Lower lobe of right lung (tissue), 2 donors: Measurements from ENCODE around the gene MRPS27. TPM values are rescaled to one million over a fixed set of nuclear protein-coding genes. Genes with fewer than 3 reads are reported as not detected.

Experiments
- ATAC-seq, 2 donors: fragments of 200-7000 bp; cut with Tn5 transposase; one replicate each; pipeline ENCODE4 v1.9.1; 2020 to 2022; ENCODE audit warnings: mild to moderate bottlenecking in 2 of 2, moderate library complexity in 2 of 2
- DNase-seq: peaks from one replicate; pipeline ENCODE4 v3.0.0-alpha.2; 2020
- H3K27ac ChIP-seq: fragments of 200-600 bp; one replicate; pipeline ENCODE4 v1.8.0; 2022
- H3K27me3 ChIP-seq: fragments of 200-600 bp; one replicate; pipeline ENCODE4 v1.8.0; 2022; ENCODE audit warnings: low read depth
- H3K36me3 ChIP-seq: fragments of 200-600 bp; one replicate; pipeline ENCODE4 v1.8.0; 2022; ENCODE audit warnings: mild to moderate bottlenecking
- H3K4me1 ChIP-seq: fragments of 200-600 bp; one replicate; pipeline ENCODE4 v1.8.0; 2022
- H3K4me3 ChIP-seq: fragments of 200-600 bp; one replicate; pipeline ENCODE4 v1.8.0; 2022; ENCODE audit warnings: mild to moderate bottlenecking
- H3K9me3 ChIP-seq: fragments of 200-600 bp; one replicate; pipeline ENCODE4 v1.8.0; 2022
- CTCF ChIP-seq: fragments of 200-600 bp; IDR thresholded peaks from one replicate; pipeline ENCODE4 v1.8.0; 2022; ENCODE audit warnings: antibody characterized with exemption, mild to moderate bottlenecking
- intact Hi-C: fragments of 100-400 bp; cut with DNase I; formaldehyde crosslinking; loops from one replicate; pipeline ENCODE4 v1.11.0; 2022
- total RNA-seq: library from RNA; stranded (reverse); fragmentation: NEBNext Ultra II Directional; extraction: Animal tissue kit (Norgen Biotek cat#: 25700); gene quantifications from one replicate; pipeline ENCODE4 v1.2.1, GENCODE V29; 2021
- donor health status: DM: no; HTN: yes; CAD: no; lungs with severe emphysema.

The MRPS27 gene
- total RNA-seq, 1 donor from 2014 or later = 35.1 TPM

- Histone ChIP-seq H3K9me3 (no peaks in the 10 kb centered on the region), H3K36me3 (peaks cover 88% of the 10 kb centered on the region), H3K4me1 (no peaks in the 10 kb centered on the region), H3K4me3 (no peak overlapping the region), H3K27me3 (no peaks in the 10 kb centered on the region), H3K27ac (no peak overlapping the region)
- TF ChIP-seq CTCF = no peak
- no peak for DNase-seq
- no peak for ATAC-seq
- intact Hi-C loops = no loop called here
These were observed 98.5 kb downstream of the MRPS27 start for GRCh38 chr5:72221541-72221940.

- H3K27me3 ChIP-seq = no peaks in the 10 kb centered on the region
- ATAC-seq (no peak), DNase-seq (no peak)
- no peak overlapping the region for H3K4me3 ChIP-seq
- H3K27ac ChIP-seq = no peak overlapping the region
- no peaks in the 10 kb centered on the region for H3K4me1 ChIP-seq
- no peaks in the 10 kb centered on the region for H3K9me3 ChIP-seq
- intact Hi-C loops = no loop called here
- peaks cover 85% of the 10 kb centered on the region for H3K36me3 ChIP-seq
- no peak for TF ChIP-seq CTCF
These were observed 98.9 kb downstream of the MRPS27 start for GRCh38 chr5:72221099-72221498.

- intact Hi-C loops = no loop called here
- peaks cover 42% of the 10 kb centered on the region for H3K36me3 ChIP-seq
- no peak overlapping the region for H3K27ac ChIP-seq
- no peaks in the 10 kb centered on the region for H3K9me3 ChIP-seq
- DNase-seq = no peak
- no peaks in the 10 kb centered on the region for H3K4me1 ChIP-seq
- ATAC-seq = no peak
- TF ChIP-seq CTCF = no peak
- no peak overlapping the region for H3K4me3 ChIP-seq
- no peaks in the 10 kb centered on the region for H3K27me3 ChIP-seq
These were observed 103.3 kb downstream of the MRPS27 start for GRCh38 chr5:72216756-72217155.

GRCh38 chr5:72214168-72214567, 105.9 kb downstream of the MRPS27 start:
- no peak overlapping the region for H3K27ac ChIP-seq
- peaks cover 7% of the 10 kb centered on the region for H3K4me1 ChIP-seq
- ATAC-seq (no peak), DNase-seq (no peak)
- peaks cover 16% of the 10 kb centered on the region for H3K36me3 ChIP-seq
- no peaks in the 10 kb centered on the region for H3K27me3 ChIP-seq
- intact Hi-C loops = no loop called here
- no peak for TF ChIP-seq CTCF
- no peaks in the 10 kb centered on the region for H3K9me3 ChIP-seq
- H3K4me3 ChIP-seq = no peak overlapping the region

GRCh38 chr5:72213482-72213881, 106.6 kb downstream of the MRPS27 start:
- Histone ChIP-seq H3K27me3 (no peaks in the 10 kb centered on the region), H3K36me3 (peaks cover 9% of the 10 kb centered on the region), H3K4me1 (peaks cover 7% of the 10 kb centered on the region), H3K9me3 (no peaks in the 10 kb centered on the region), H3K4me3 (no peak overlapping the region), H3K27ac (no peak overlapping the region)
- no peak for ATAC-seq
- no peak for DNase-seq
- no peak for TF ChIP-seq CTCF
- intact Hi-C loops = no loop called here

GRCh38 chr5:72212171-72212570, 107.9 kb downstream of the MRPS27 start:
- Histone ChIP-seq H3K4me3 (no peak overlapping the region), H3K4me1 (peaks cover 7% of the 10 kb centered on the region), H3K27me3 (no peaks in the 10 kb centered on the region), H3K36me3 (no peaks in the 10 kb centered on the region), H3K27ac (no peak overlapping the region), H3K9me3 (no peaks in the 10 kb centered on the region)
- intact Hi-C loops = no loop called here
- ATAC-seq = no peak
- TF ChIP-seq CTCF = no peak
- no peak for DNase-seq
